K562 (cell line): Measurements from ENCODE around the gene ZNF689.
A peak's percentile ranks its signal among the peaks of the same experiment; 100 is the strongest.

Experiments
- CHD4 ChIP-seq: fragments of 200-600 bp; sonication (generic); IDR thresholded peaks from 3 replicates; pipeline ENCODE4 v1.6.1; 2012; ENCODE audit warnings: low read depth, mild to moderate bottlenecking, mixed read lengths, low read length, inconsistent platforms; ENCODE audit not compliant: insufficient read depth, insufficient replicate concordance, poor library complexity, severe bottlenecking
- CLOCK ChIP-seq: fragments of 250-450 bp; sonication (Bioruptor Pico); IDR thresholded peaks from 2 replicates; pipeline ENCODE4 v1.4.0; 2020; ENCODE audit warnings: mild to moderate bottlenecking, moderate library complexity, borderline replicate concordance
- CTCF ChIP-seq, 3 experiments: IDR thresholded peaks in 2 of 3; conservative IDR thresholded peaks in 1 of 3; 2 replicates each; pipeline ENCODE4 v1.5.1; 2011 to 2012; ENCODE audit warnings: low read length in 3 of 3, mild to moderate bottlenecking in 3 of 3, control low read depth in 2 of 3, improper control_type of control experiment in 1 of 3, inconsistent platforms in 1 of 3, low read depth in 1 of 3, mixed read lengths in 1 of 3, moderate library complexity in 1 of 3; ENCODE audit not compliant: insufficient read depth in 2 of 3
- JUN ChIP-seq, 2 experiments: sonication (generic) in 1 of 2; formaldehyde crosslinking in 1 of 2; IDR thresholded peaks; 2 replicates each; pipeline versions ENCODE4 v1.6.1 to v1.8.0; 2012 to 2022; ENCODE audit warnings: borderline replicate concordance in 2 of 2, mild to moderate bottlenecking in 2 of 2, improper control_type of control experiment in 1 of 2, low read depth in 1 of 2, low read length in 1 of 2, missing genetic modification reagents in 1 of 2
- JUNB ChIP-seq: fragments of 450-650 bp; formaldehyde crosslinking; conservative IDR thresholded peaks from 2 replicates; pipeline ENCODE4 v1.4.0; 2020; ENCODE audit warnings: mild to moderate bottlenecking
- MYC ChIP-seq, 2 experiments: fragments of 250-450 bp in 1 of 2; sonication (Bioruptor Pico) in 1 of 2; IDR thresholded peaks; 2 replicates each; pipeline versions ENCODE4 v1.5.1 to v1.6.1; 2012 to 2021; ENCODE audit warnings: low read depth in 2 of 2, borderline replicate concordance in 1 of 2, improper control_type of control experiment in 1 of 2, low read length in 1 of 2, mild to moderate bottlenecking in 1 of 2, moderate library complexity in 1 of 2
- PATZ1 ChIP-seq: fragments of 250-450 bp; sonication (Bioruptor Pico); IDR thresholded peaks from 2 replicates; pipeline ENCODE4 v1.5.0; 2020; ENCODE audit warnings: mild to moderate bottlenecking, borderline replicate concordance
- ZNF184 ChIP-seq: sonication (generic); formaldehyde crosslinking; IDR thresholded peaks from 2 replicates; pipeline ENCODE4 v1.5.0; 2020; ENCODE audit warnings: missing genetic modification reagents
- TF ChIP-seq, protein P1 (sequence below): sonication (generic); formaldehyde crosslinking; IDR thresholded peaks from 2 replicates; pipeline ENCODE4 v1.8.0; 2022; ENCODE audit warnings: mild to moderate bottlenecking, missing genetic modification reagents
- TF ChIP-seq, protein P2 (sequence below): fragments of 450-650 bp; IDR thresholded peaks from 2 replicates; pipeline ENCODE4 v1.7.1; 2018; ENCODE audit warnings: mild to moderate bottlenecking, low read depth; ENCODE audit not compliant: partially characterized antibody
- TF ChIP-seq, protein P3 (sequence below): sonication (generic); formaldehyde crosslinking; IDR thresholded peaks from 2 replicates; pipeline ENCODE4 v1.8.1; 2022; ENCODE audit warnings: missing genetic modification reagents
- TF ChIP-seq, protein P4 (sequence below), 2 experiments: fragments of 450-650 bp; conservative IDR thresholded peaks; 2 replicates each; pipeline ENCODE4 v1.6.1; 2017; ENCODE audit warnings: mild to moderate bottlenecking in 2 of 2, moderate library complexity in 2 of 2

GRCh38 chr16:30571445-30572322 is 38.5 kb downstream of the ZNF689 start, which contains the start of gene ZNF688:
- TF ChIP-seq, protein P1, sequence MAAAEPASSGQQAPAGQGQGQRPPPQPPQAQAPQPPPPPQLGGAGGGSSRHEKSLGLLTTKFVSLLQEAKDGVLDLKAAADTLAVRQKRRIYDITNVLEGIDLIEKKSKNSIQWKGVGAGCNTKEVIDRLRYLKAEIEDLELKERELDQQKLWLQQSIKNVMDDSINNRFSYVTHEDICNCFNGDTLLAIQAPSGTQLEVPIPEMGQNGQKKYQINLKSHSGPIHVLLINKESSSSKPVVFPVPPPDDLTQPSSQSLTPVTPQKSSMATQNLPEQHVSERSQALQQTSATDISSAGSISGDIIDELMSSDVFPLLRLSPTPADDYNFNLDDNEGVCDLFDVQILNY (CRISPR knock-in tag): no peak
- no peak for TF ChIP-seq CLOCK (CRISPR knock-in tag)
- 0 out of 6 replicates have a peak, but pooled peaks of 1 of the 3 experiments have one; percentile 4 for TF ChIP-seq CTCF (IDR thresholded peaks at IDR 0.05 in 2 of 3, conservative IDR thresholded peaks at IDR 0.05 in 1 of 3; ENCODE audit: insufficient read depth in 2 of 3, low read depth in 1 of 3, low read length in 3 of 3)
- TF ChIP-seq, protein P2, sequence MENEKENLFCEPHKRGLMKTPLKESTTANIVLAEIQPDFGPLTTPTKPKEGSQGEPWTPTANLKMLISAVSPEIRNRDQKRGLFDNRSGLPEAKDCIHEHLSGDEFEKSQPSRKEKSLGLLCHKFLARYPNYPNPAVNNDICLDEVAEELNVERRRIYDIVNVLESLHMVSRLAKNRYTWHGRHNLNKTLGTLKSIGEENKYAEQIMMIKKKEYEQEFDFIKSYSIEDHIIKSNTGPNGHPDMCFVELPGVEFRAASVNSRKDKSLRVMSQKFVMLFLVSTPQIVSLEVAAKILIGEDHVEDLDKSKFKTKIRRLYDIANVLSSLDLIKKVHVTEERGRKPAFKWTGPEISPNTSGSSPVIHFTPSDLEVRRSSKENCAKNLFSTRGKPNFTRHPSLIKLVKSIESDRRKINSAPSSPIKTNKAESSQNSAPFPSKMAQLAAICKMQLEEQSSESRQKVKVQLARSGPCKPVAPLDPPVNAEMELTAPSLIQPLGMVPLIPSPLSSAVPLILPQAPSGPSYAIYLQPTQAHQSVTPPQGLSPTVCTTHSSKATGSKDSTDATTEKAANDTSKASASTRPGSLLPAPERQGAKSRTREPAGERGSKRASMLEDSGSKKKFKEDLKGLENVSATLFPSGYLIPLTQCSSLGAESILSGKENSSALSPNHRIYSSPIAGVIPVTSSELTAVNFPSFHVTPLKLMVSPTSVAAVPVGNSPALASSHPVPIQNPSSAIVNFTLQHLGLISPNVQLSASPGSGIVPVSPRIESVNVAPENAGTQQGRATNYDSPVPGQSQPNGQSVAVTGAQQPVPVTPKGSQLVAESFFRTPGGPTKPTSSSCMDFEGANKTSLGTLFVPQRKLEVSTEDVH: peak; percentile 80
- TF ChIP-seq, protein P3, sequence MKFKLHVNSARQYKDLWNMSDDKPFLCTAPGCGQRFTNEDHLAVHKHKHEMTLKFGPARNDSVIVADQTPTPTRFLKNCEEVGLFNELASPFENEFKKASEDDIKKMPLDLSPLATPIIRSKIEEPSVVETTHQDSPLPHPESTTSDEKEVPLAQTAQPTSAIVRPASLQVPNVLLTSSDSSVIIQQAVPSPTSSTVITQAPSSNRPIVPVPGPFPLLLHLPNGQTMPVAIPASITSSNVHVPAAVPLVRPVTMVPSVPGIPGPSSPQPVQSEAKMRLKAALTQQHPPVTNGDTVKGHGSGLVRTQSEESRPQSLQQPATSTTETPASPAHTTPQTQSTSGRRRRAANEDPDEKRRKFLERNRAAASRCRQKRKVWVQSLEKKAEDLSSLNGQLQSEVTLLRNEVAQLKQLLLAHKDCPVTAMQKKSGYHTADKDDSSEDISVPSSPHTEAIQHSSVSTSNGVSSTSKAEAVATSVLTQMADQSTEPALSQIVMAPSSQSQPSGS (CRISPR knock-in tag): no peak
- TF ChIP-seq PATZ1 (CRISPR knock-in tag): no peak
- no peak for TF ChIP-seq JUNB
- TF ChIP-seq, protein P4, sequence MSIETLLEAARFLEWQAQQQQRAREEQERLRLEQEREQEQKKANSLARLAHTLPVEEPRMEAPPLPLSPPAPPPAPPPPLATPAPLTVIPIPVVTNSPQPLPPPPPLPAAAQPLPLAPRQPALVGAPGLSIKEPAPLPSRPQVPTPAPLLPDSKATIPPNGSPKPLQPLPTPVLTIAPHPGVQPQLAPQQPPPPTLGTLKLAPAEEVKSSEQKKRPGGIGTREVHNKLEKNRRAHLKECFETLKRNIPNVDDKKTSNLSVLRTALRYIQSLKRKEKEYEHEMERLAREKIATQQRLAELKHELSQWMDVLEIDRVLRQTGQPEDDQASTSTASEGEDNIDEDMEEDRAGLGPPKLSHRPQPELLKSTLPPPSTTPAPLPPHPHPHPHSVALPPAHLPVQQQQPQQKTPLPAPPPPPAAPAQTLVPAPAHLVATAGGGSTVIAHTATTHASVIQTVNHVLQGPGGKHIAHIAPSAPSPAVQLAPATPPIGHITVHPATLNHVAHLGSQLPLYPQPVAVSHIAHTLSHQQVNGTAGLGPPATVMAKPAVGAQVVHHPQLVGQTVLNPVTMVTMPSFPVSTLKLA (conservative IDR thresholded peaks at IDR 0.05): peak; percentile 84 to 90
- TF ChIP-seq JUN (IDR thresholded peaks at IDR 0.05; ENCODE audit: borderline replicate concordance, low read depth, low read length): no peak
- no peak for TF ChIP-seq JUN (CRISPR knock-in tag; IDR thresholded peaks at IDR 0.05; ENCODE audit: borderline replicate concordance)
- TF ChIP-seq MYC (IDR thresholded peaks at IDR 0.05; ENCODE audit: low read depth, low read length): no peak
- TF ChIP-seq MYC (CRISPR knock-in tag; IDR thresholded peaks at IDR 0.05; ENCODE audit: borderline replicate concordance, low read depth): 0 out of 2 replicates have a peak, but pooled peaks have one; percentile 16
- no peak for TF ChIP-seq CHD4
- no peak for TF ChIP-seq ZNF184 (CRISPR knock-in tag)
